HCT116 (cell line): ENCODE results near the gene CCDC185. TPM values are rescaled to one million over a fixed set of nuclear protein-coding genes. Genes with fewer than 3 reads are reported as not detected.

Experiments used
- ATAC-seq: fragments of 200-7000 bp; cut with Tn5 transposase; 2 replicates; pipeline ENCODE4 v1.9.1; 2020; ENCODE audit warnings: mild to moderate bottlenecking, moderate library complexity
- BruUV-seq: library from RNA; stranded (reverse); fragments of 400-500 nt; replicated peaks from 2 replicates; lab custom pipeline; 2021; lab: Mats Ljungman, UMichigan
- CTCF ChIA-PET: fragments of 300-600 bp; sonication (Branson Sonifier 250); formaldehyde crosslinking; loops from one replicate; lab custom pipeline; 2021; ENCODE audit warnings: antibody characterized with exemption; lab: Charles Lee
- POLR2A ChIA-PET: fragments of 300-600, 350-600 bp; sonication (Branson Sonifier 250); formaldehyde crosslinking; loops from one replicate; lab custom pipeline; 2021; ENCODE audit warnings: antibody characterized with exemption; lab: Charles Lee
- RAD21 ChIA-PET, 2 experiments: fragments of 300-600 bp; sonication (Branson Sonifier 250); formaldehyde crosslinking; loops; one replicate each; lab custom pipeline; 2023; ENCODE audit warnings: low total read pairs in 2 of 2; ENCODE audit not compliant: uncharacterized antibody in 2 of 2, unreplicated experiment in 2 of 2, low non-redundant PET in 1 of 2; lab: Charles Lee
- DNase-seq: peaks from one replicate; pipeline ENCODE4 v3.0.0-alpha.2; 2010; ENCODE audit warnings: low read depth, low spot score
- H2AFZ ChIP-seq: fragments of 200-600 bp; shearing (Covaris generic), sonication (generic); 2 replicates; pipeline ENCODE4 v1.6.1; 2017; ENCODE audit warnings: low read depth, mixed run types, mixed read lengths, antibody characterized with exemption, low read length; ENCODE audit not compliant: poor library complexity, severe bottlenecking
- H3K27ac ChIP-seq: 2 replicates; pipeline ENCODE4 v1.5.1; 2012; ENCODE audit warnings: low read depth, low read length
- H3K27me3 ChIP-seq: fragments of 200-600 bp; sonication (generic); 2 replicates; pipeline ENCODE4 v1.6.1; 2016; ENCODE audit warnings: mixed run types, low read length, mixed read lengths; ENCODE audit not compliant: insufficient read depth
- H3K36me3 ChIP-seq, 2 experiments: fragments of 200-500 bp in 1 of 2; fragments of 200-600 bp in 1 of 2; sonication (Bioruptor generic) in 1 of 2; sonication (generic) in 1 of 2; 2 replicates each; pipeline versions ENCODE4 v1.5.1 to v1.6.1; 2014 to 2016; ENCODE audit warnings: low read length in 2 of 2, inconsistent platforms in 1 of 2, mixed read lengths in 1 of 2, mixed run types in 1 of 2; ENCODE audit not compliant: insufficient read depth in 2 of 2, control insufficient read depth in 1 of 2
- H3K4me1 ChIP-seq, 2 experiments: fragments of 200-600 bp in 1 of 2; sonication (generic) in 1 of 2; 2 replicates each; pipeline versions ENCODE4 v1.5.1 to v1.6.1; 2012 to 2017; ENCODE audit warnings: low read length in 2 of 2, inconsistent platforms in 1 of 2, mild to moderate bottlenecking in 1 of 2, mixed read lengths in 1 of 2, mixed run types in 1 of 2, moderate library complexity in 1 of 2; ENCODE audit not compliant: insufficient read depth in 2 of 2, control insufficient read depth in 1 of 2
- H3K4me2 ChIP-seq: fragments of 200-600 bp; sonication (generic); 2 replicates; pipeline ENCODE4 v1.6.1; 2017; ENCODE audit warnings: mixed run types, low read length, mixed read lengths
- H3K4me3 ChIP-seq, 2 experiments: fragments of 200-600 bp in 1 of 2; sonication (generic) in 1 of 2; replicated peaks in 1 of 2; 2 replicates each; pipeline ENCODE4 v1.5.1; 2011 to 2016; ENCODE audit warnings: low read length in 2 of 2, control low read depth in 1 of 2, low read depth in 1 of 2, mild to moderate bottlenecking in 1 of 2, mixed read lengths in 1 of 2, mixed run types in 1 of 2
- H3K79me2 ChIP-seq: fragments of 200-600 bp; sonication (generic); 2 replicates; pipeline ENCODE4 v1.6.1; 2017; ENCODE audit warnings: mild to moderate bottlenecking, mixed run types, low read length, moderate library complexity, mixed read lengths; ENCODE audit not compliant: insufficient read depth
- H3K9ac ChIP-seq: fragments of 200-600 bp; sonication (generic); 2 replicates; pipeline ENCODE4 v1.6.1; 2016; ENCODE audit warnings: low read length, mixed read lengths
- H3K9me2 ChIP-seq: fragments of 200-600 bp; sonication (generic), shearing (Covaris generic); 2 replicates; pipeline ENCODE4 v1.6.1; 2017; ENCODE audit warnings: mixed run types, mild to moderate bottlenecking, moderate library complexity; ENCODE audit not compliant: insufficient read depth
- H3K9me3 ChIP-seq, 2 experiments: fragments of 200-500 bp in 1 of 2; fragments of 200-600 bp in 1 of 2; sonication (Bioruptor generic) in 1 of 2; sonication (generic) in 1 of 2; 2 replicates each; pipeline ENCODE4 v1.6.1; 2014 to 2017; ENCODE audit warnings: low read length in 2 of 2, mixed read lengths in 2 of 2, inconsistent platforms in 1 of 2, low read depth in 1 of 2, mild to moderate bottlenecking in 1 of 2, mixed run types in 1 of 2, moderate library complexity in 1 of 2; ENCODE audit not compliant: control insufficient read depth in 1 of 2, insufficient read depth in 1 of 2
- H4K20me1 ChIP-seq: fragments of 200-600 bp; sonication (generic), shearing (Covaris generic); 2 replicates; pipeline ENCODE4 v1.6.1; 2017; ENCODE audit warnings: mixed run types, mild to moderate bottlenecking, moderate library complexity; ENCODE audit not compliant: insufficient read depth
- ATF3 ChIP-seq: IDR thresholded peaks from 2 replicates; pipeline ENCODE4 v1.6.1; 2012
- CBX3 ChIP-seq: IDR thresholded peaks from 2 replicates; pipeline ENCODE4 v1.6.1; 2012; ENCODE audit warnings: low read depth
- CEBPB ChIP-seq: IDR thresholded peaks from 2 replicates; pipeline ENCODE4 v1.6.1; 2012; ENCODE audit warnings: low read depth
- EGR1 ChIP-seq: IDR thresholded peaks from 2 replicates; pipeline ENCODE4 v1.6.1; 2012; ENCODE audit warnings: low read depth
- EZH2 ChIP-seq: fragments of 200-600 bp; sonication (generic); IDR thresholded peaks from 2 replicates; pipeline ENCODE4 v1.6.1; 2017; ENCODE audit warnings: antibody characterized with exemption, mixed run types
- EZH2phosphoT487 ChIP-seq: fragments of 200-600 bp; IDR thresholded peaks from 2 replicates; pipeline ENCODE4 v1.6.1; 2018; ENCODE audit warnings: antibody characterized with exemption, borderline replicate concordance
- FOSL1 ChIP-seq: IDR thresholded peaks from 2 replicates; pipeline ENCODE4 v1.6.1; 2012; ENCODE audit warnings: low read depth
- JUND ChIP-seq: IDR thresholded peaks from 2 replicates; pipeline ENCODE4 v1.6.1; 2012
- RAD21 ChIP-seq: IDR thresholded peaks from 2 replicates; pipeline ENCODE4 v1.6.1; 2012; ENCODE audit warnings: low read depth, mild to moderate bottlenecking
- SIN3A ChIP-seq: IDR thresholded peaks from 2 replicates; pipeline ENCODE4 v1.6.1; 2012; ENCODE audit warnings: low read depth
- SP1 ChIP-seq: IDR thresholded peaks from 2 replicates; pipeline ENCODE4 v1.6.1; 2012; ENCODE audit warnings: low read depth
- SRF ChIP-seq: IDR thresholded peaks from 2 replicates; pipeline ENCODE4 v1.6.1; 2012; ENCODE audit warnings: low read depth
- YY1 ChIP-seq: IDR thresholded peaks from 2 replicates; pipeline ENCODE4 v1.6.1; 2011; ENCODE audit warnings: low read length, low read depth, moderate library complexity, mild to moderate bottlenecking; ENCODE audit not compliant: insufficient replicate concordance; ENCODE audit errors: extremely low read depth
- ZFX ChIP-seq: fragments of 450-650 bp; IDR thresholded peaks from 2 replicates; pipeline ENCODE4 v1.6.1; 2017
- intact Hi-C: fragments of 100-400 bp; cut with micrococcal nuclease; formaldehyde crosslinking; loops from 2 replicates; pipeline ENCODE4 v1.10.0; 2022
- total RNA-seq: library from RNA; stranded (reverse); gene quantifications from one replicate; pipeline ENCODE4 v1.2.1, GENCODE V29; 2021; ENCODE audit not compliant: unreplicated experiment

CCDC185 gene
- total RNA-seq, 1 experiment from 2014 or later, result not detected

- intact Hi-C loops, result no loop called here
- Histone ChIP-seq H3K4me1 (peaks cover 11 to 19% of the 10 kb centered on the region in 2 experiments), H3K9me2 (no peaks in the 10 kb centered on the region), H4K20me1 (no peaks in the 10 kb centered on the region), H3K4me2 (peak overlapping the region; percentile 60), H3K4me3 (no peak overlapping the region), H3K9me3 (no peaks in the 10 kb centered on the region), H3K79me2 (no peaks in the 10 kb centered on the region), H3K9ac (no peak overlapping the region), H2AFZ (peak overlapping the region; percentile 85), H3K27ac (no peak overlapping the region), H3K36me3 (no peaks in the 10 kb centered on the region), H3K27me3 (no peaks in the 10 kb centered on the region)
- POLR2A ChIA-PET, result no interaction called here
- CTCF ChIA-PET, result no interaction called here
- BruUV-seq, result no TSS peak
- peak; percentile 72 for ATAC-seq
- peak; percentile 24 for DNase-seq
- TF ChIP-seq SRF (peak; percentile 63), EGR1 (0 out of 2 replicates have a peak, but pooled peaks have one; percentile 26), EZH2 (no peak), SIN3A (0 out of 2 replicates have a peak, but pooled peaks have one; percentile 39), EZH2phosphoT487 (no peak), ZFX (no peak), FOSL1 (peak; percentile 92), JUND (peak; percentile 69), YY1 (no peak), SP1 (peak; percentile 55), CBX3 (peak; percentile 74; the same call in 1 of the 2 replicates), RAD21 (0 out of 2 replicates have a peak, but pooled peaks have one; percentile 8), CEBPB (peak; percentile 57), ATF3 (peak; percentile 22; the same call in 1 of the 2 replicates)
- RAD21 ChIA-PET, result no interaction called here
Measured at GRCh38 chr1:223401873-223402789, 8.9 kb downstream of the CCDC185 start.
